Astrocyte (in vitro differentiated cells and primary cell): ENCODE results near the gene ZC3H18.

ENCODE experiments used
- EZH2 ChIP-seq: IDR thresholded peaks from 2 replicates; pipeline ENCODE4 v1.6.1; 2012; ENCODE audit warnings: mild to moderate bottlenecking, low read length, inconsistent platforms; ENCODE audit not compliant: insufficient read depth
- TF ChIP-seq, protein P1 (sequence below): IDR thresholded peaks from 2 replicates; pipeline ENCODE4 v1.5.1; 2011; ENCODE audit warnings: low read depth, mild to moderate bottlenecking, inconsistent platforms, low read length, moderate library complexity; ENCODE audit not compliant: insufficient read depth

GRCh38 chr16:88655733-88656281 is 85.6 kb downstream of the ZC3H18 start:
- TF ChIP-seq, protein P1, sequence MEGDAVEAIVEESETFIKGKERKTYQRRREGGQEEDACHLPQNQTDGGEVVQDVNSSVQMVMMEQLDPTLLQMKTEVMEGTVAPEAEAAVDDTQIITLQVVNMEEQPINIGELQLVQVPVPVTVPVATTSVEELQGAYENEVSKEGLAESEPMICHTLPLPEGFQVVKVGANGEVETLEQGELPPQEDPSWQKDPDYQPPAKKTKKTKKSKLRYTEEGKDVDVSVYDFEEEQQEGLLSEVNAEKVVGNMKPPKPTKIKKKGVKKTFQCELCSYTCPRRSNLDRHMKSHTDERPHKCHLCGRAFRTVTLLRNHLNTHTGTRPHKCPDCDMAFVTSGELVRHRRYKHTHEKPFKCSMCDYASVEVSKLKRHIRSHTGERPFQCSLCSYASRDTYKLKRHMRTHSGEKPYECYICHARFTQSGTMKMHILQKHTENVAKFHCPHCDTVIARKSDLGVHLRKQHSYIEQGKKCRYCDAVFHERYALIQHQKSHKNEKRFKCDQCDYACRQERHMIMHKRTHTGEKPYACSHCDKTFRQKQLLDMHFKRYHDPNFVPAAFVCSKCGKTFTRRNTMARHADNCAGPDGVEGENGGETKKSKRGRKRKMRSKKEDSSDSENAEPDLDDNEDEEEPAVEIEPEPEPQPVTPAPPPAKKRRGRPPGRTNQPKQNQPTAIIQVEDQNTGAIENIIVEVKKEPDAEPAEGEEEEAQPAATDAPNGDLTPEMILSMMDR, result no peak
- no peak for TF ChIP-seq EZH2
